Ovary (tissue), 9 donors: ENCODE results near the gene HDGF. TPM values are rescaled to one million over a fixed set of nuclear protein-coding genes. Genes with fewer than 3 reads are reported as not detected.

Source experiments
- DNase-seq, 5 donors: peaks; one replicate each; pipeline ENCODE4 v3.0.0-alpha.2; 2019 to 2020
- H3K27ac ChIP-seq, 2 donors: fragments of 200-600 bp; one replicate each; pipeline versions ENCODE4 v1.5.1 to v1.8.0; 2019 to 2022
- H3K27me3 ChIP-seq: fragments of 200-600 bp; one replicate; pipeline ENCODE4 v1.8.0; 2022
- H3K36me3 ChIP-seq: fragments of 200-600 bp; sonication (generic); one replicate; pipeline ENCODE4 v1.5.1; 2019
- H3K4me1 ChIP-seq: one replicate; pipeline ENCODE4 v1.8.1; 2013; ENCODE audit warnings: mild to moderate bottlenecking, moderate library complexity; ENCODE audit not compliant: insufficient read depth
- H3K4me3 ChIP-seq: fragments of 200-600 bp; sonication (generic); one replicate; pipeline ENCODE4 v1.5.1; 2017
- H3K9me3 ChIP-seq, 2 donors: fragments of 200-600 bp in 1 of 2; sonication (generic) in 1 of 2; one replicate each; pipeline versions ENCODE4 v1.5.1 to v1.8.1; 2013 to 2019; ENCODE audit warnings: mild to moderate bottlenecking in 1 of 2, moderate library complexity in 1 of 2
- EP300 ChIP-seq: sonication (generic); formaldehyde crosslinking; IDR thresholded peaks from one replicate; pipeline ENCODE4 v1.6.1; 2017; ENCODE audit warnings: antibody characterized with exemption
- POLR2A ChIP-seq: fragments of 450-650 bp; IDR thresholded peaks from one replicate; pipeline ENCODE4 v1.6.1; 2017; ENCODE audit warnings: antibody characterized with exemption, mild to moderate bottlenecking, moderate library complexity
- WGBS, 3 donors: extraction: QIAGEN DNeasy Blood & Tissue Kit in 1 of 3; methylation state at CpG; one replicate each; pipeline versions ENCODE4 v1.1.5 to v1.1.7; 2013 to 2017; 5-methylcytosine and 5-hydroxymethylcytosine counted together
- intact Hi-C, 4 donors: fragments of 100-400 bp; cut with DNase I; formaldehyde crosslinking; loops; one replicate each; pipeline versions ENCODE4 v1.11.0 to v1.15.1; 2022 to 2023
- polyA plus RNA-seq, 2 donors: library from polyadenylated mRNA; stranded (reverse); fragments of 200-250 nt in 1 of 2; fragments of 350-450 nt in 1 of 2; fragmentation: Illumina TruSeq in 1 of 2; extraction: RNeasy Lipid Tissue Mini Kit (QIAGEN cat#74804) in 1 of 2; gene quantifications; one replicate each; pipeline ENCODE4 v1.2.3, GENCODE V29; 2013 to 2014
- total RNA-seq, 7 donors: library from RNA; depleted of rRNA in 2 of 7; stranded (reverse); fragments of >200 nt in 2 of 7; fragmentation: NEBNext Ultra II Directional in 3 of 7; extraction: Animal tissue kit (Norgen Biotek cat#: 25700) in 3 of 7; gene quantifications; one replicate each; pipeline versions ENCODE4 v1.1.0 to v1.2.4, GENCODE V29; 2016 to 2023
- TF ChIP-seq, protein P1 (sequence below), 3 donors: fragments of 450-650 bp in 2 of 3; fragments of 200-600 bp in 1 of 3; IDR thresholded peaks; one replicate each; pipeline versions ENCODE4 v1.5.1 to v1.8.0; 2016 to 2022; ENCODE audit warnings: antibody characterized with exemption in 3 of 3, mild to moderate bottlenecking in 1 of 3
- donor health status: DM: no; HTN: no; CAD: no; lungs with moderate emphysema.
- donor health status: DM: no; HTN: no; CAD: no.
- donor health status: Bipolar disorder and iron deficiency.
- donor health status: DM: yes; HTN: yes; CAD: no.
- donor health status: DM: no; HTN: no; CAD: no.
- donor health status: DM: yes; HTN: yes; CAD: no.

The HDGF gene
- total and polyA plus RNA-seq, 9 donors, result 81.1 to 184 (median 146) TPM

DNA sequence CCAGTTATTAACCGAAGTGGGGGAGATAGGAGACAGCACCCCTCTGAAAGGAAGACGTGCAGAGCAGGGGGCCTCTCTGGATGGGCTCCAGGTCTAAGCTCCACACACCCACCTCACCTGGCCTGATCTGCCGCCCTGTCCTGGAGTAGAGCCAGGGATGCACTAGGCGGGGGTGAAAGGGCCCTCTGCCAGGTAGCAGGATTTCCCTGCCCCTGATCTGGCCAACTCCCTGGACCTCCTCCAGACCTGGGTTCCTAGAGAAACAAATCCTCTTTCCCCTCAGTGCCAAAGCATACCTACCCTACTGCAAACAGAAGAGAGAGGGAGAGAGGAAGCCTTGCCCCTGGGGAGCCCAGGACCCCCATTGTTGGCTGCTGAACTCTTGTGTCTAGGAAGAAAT, 48.1 kb downstream of the HDGF start:
- no peaks in the 10 kb centered on the region for H3K36me3 ChIP-seq
- H3K27me3 ChIP-seq, result no peaks in the 10 kb centered on the region
- no peak for TF ChIP-seq EP300
- TF ChIP-seq, protein P1, sequence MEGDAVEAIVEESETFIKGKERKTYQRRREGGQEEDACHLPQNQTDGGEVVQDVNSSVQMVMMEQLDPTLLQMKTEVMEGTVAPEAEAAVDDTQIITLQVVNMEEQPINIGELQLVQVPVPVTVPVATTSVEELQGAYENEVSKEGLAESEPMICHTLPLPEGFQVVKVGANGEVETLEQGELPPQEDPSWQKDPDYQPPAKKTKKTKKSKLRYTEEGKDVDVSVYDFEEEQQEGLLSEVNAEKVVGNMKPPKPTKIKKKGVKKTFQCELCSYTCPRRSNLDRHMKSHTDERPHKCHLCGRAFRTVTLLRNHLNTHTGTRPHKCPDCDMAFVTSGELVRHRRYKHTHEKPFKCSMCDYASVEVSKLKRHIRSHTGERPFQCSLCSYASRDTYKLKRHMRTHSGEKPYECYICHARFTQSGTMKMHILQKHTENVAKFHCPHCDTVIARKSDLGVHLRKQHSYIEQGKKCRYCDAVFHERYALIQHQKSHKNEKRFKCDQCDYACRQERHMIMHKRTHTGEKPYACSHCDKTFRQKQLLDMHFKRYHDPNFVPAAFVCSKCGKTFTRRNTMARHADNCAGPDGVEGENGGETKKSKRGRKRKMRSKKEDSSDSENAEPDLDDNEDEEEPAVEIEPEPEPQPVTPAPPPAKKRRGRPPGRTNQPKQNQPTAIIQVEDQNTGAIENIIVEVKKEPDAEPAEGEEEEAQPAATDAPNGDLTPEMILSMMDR (IDR thresholded peaks at IDR 0.05), result no peak
- no peak overlapping the region for H3K4me3 ChIP-seq
- H3K9me3 ChIP-seq, result no peaks in the 10 kb centered on the region
- H3K4me1 ChIP-seq, result peaks cover 14% of the 10 kb centered on the region
- intact Hi-C loops, result loop anchor here in 1 of 4 donors (10.0 kb wide), 1 partner anchor 181 kb away; no protein-coding TSS in a partner anchor
- H3K27ac ChIP-seq, result no peak overlapping the region
- DNase-seq, result no peak
- WGBS, 3 donors, result 63 to 84% (median 80%) methylated on average over 4 of the region's 4 CpGs

DNA sequence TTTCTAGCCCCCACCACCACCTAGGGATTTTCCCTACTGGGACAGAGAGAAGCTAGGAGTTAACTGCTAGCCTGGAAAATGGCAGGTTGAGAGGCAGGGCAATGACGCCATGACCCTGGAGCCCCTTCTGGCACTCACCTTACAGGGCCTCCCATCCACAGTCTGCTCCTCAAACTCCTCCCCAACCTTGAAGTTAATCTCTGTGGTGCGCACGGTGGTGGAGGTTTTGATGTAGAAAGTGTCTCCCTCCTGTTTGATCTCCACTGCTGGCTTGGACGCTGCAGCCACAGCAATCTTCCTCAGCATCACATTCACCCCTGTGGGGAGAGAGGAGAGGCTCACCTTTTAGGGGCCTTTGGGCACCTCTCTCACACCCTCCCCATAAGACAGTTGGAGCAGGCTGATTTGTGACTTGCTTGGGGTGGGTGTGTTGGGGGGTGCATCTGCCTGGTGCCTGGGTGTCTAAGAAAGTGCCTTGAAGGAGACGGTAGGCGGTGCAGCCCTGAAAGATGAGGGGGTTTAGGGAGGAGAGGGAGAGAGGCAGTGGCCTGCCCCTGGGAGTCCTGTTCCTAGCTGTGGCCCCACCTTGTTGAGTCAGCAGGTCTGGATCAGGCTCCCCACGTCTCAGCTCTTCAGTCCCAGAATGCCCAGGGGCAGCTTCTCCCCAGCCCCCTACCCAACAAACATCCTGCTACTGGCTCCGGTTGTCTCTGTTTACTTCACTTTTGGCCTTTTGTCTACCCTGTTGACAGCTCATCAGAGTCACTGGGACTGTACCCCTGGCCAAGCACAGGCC, 50.5 kb downstream of the HDGF start:
- H3K27ac ChIP-seq, result no peak overlapping the region
- peaks cover 7% of the 10 kb centered on the region for H3K4me1 ChIP-seq
- WGBS, 3 donors, result 79 to 86% (median 83%) methylated on average over 8 of the region's 8 CpGs
- H3K9me3 ChIP-seq, result no peaks in the 10 kb centered on the region
- intact Hi-C loops, result loop anchor here in 1 of 4 donors (10.0 kb wide), 1 partner anchor 184 kb away; no protein-coding TSS in a partner anchor
- DNase-seq, result no peak
- TF ChIP-seq, protein P1 (IDR thresholded peaks at IDR 0.05), result no peak
- TF ChIP-seq EP300 (no peak), POLR2A (no peak)
- no peaks in the 10 kb centered on the region for H3K27me3 ChIP-seq
- H3K36me3 ChIP-seq, result no peaks in the 10 kb centered on the region
- H3K4me3 ChIP-seq, result no peak overlapping the region

DNA sequence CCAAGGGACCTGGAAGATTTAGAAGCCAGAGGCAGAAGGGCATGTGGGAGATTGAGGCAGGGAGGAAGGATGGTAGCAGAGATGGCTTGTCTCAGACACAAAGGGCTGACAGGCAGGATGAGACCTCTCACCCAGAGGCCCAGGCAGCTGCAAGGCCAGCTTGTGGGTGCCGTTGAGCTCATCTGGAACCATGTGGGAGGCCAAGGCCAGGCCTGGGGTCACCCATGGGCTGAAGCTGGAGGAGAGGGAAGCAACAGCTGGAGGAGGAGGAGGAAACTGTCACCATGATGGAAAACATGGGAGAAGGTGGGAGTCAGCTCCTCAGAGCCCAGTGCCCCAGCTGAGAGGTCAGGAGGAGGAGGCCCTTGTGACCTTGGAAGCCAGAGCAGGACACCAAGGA, 52.5 kb downstream of the HDGF start:
- intact Hi-C loops, result loop anchor here in 1 of 4 donors (10.0 kb wide), 1 partner anchor 166 kb away; the partner anchor contains the start of gene NTRK1
- Histone ChIP-seq H3K9me3 (no peaks in the 10 kb centered on the region), H3K27ac (no peak overlapping the region), H3K27me3 (no peaks in the 10 kb centered on the region), H3K4me1 (no peaks in the 10 kb centered on the region), H3K36me3 (no peaks in the 10 kb centered on the region), H3K4me3 (no peak overlapping the region)
- TF ChIP-seq, protein P1 (IDR thresholded peaks at IDR 0.05), result no peak
- no peak for TF ChIP-seq EP300
- TF ChIP-seq POLR2A, result no peak
- WGBS, 3 donors, result 0 to 10% (median 8%) methylated on average over 1 of the region's 1 CpG
- DNase-seq, result no peak

DNA sequence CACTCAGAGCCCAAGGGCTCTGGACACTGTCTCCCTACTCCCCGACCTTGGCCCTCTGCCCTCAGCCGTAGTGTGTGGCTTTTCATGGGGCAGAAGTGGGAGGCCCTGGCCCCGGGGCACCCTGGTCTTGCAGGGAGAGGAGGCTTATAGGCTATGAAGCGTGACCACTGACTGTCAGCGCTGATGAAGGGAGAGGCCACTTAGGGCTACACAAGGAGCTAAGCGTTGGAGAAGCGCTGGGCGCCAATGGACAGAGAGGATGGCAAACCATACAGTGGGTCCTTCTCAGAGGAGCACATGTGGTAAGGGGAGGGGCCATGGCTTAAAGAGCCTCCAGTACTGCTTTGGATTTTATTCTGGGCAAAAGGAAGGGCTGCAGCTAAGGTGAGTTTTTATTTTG, 54.0 kb downstream of the HDGF start:
- 68 to 77% (median 72%) methylated on average over 8 of the region's 8 CpGs for WGBS, 3 donors
- TF ChIP-seq POLR2A, result no peak
- TF ChIP-seq, protein P1 (IDR thresholded peaks at IDR 0.05), result no peak
- intact Hi-C loops, result loop anchor here in 1 of 4 donors (10.0 kb wide), 1 partner anchor 167 kb away; the partner anchor contains the start of gene NTRK1
- H3K27ac ChIP-seq, result no peak overlapping the region
- H3K36me3 ChIP-seq, result no peaks in the 10 kb centered on the region
- DNase-seq, result no peak
- H3K4me3 ChIP-seq, result no peak overlapping the region
- H3K27me3 ChIP-seq, result no peaks in the 10 kb centered on the region
- H3K4me1 ChIP-seq, result no peaks in the 10 kb centered on the region
- no peaks in the 10 kb centered on the region for H3K9me3 ChIP-seq
